HFFc6 (cell line): Measurements from ENCODE around the gene COQ8B. TPM values are rescaled to one million over a fixed set of nuclear protein-coding genes. Genes with fewer than 3 reads are reported as not detected.

Experiments
- DNase-seq: peaks from one replicate; pipeline ENCODE4 v3.0.0-alpha.2; 2018
- H3K27ac Mint-ChIP-seq: 2 replicates; pipeline ENCODE4 v1.8.0; 2020; ENCODE audit warnings: mild to moderate bottlenecking, mixed read lengths
- H3K27me3 Mint-ChIP-seq: 2 replicates; pipeline ENCODE4 v1.8.0; 2021; ENCODE audit warnings: mild to moderate bottlenecking, moderate library complexity, mixed read lengths; ENCODE audit not compliant: insufficient read depth
- H3K36me3 Mint-ChIP-seq: 2 replicates; pipeline ENCODE4 v1.8.0; 2021; ENCODE audit warnings: low read depth, mixed read lengths
- H3K4me1 Mint-ChIP-seq: 2 replicates; pipeline ENCODE4 v1.8.0; 2020; ENCODE audit warnings: low read depth, mixed read lengths
- H3K4me3 Mint-ChIP-seq: 2 replicates; pipeline ENCODE4 v1.8.0; 2020; ENCODE audit warnings: mild to moderate bottlenecking, moderate library complexity, mixed read lengths
- H3K9me3 Mint-ChIP-seq: 2 replicates; pipeline ENCODE4 v1.8.0; 2020; ENCODE audit warnings: mild to moderate bottlenecking, mixed read lengths
- total RNA-seq, 6 experiments: library from RNA; stranded (reverse); fragmentation: NEBNext Ultra II Directional; extraction: Animal tissue kit (Norgen Biotek cat#: 25700); gene quantifications; 2 replicates in 1 of 6; 3 replicates in 5 of 6; pipeline ENCODE4 v1.2.3, GENCODE V29; 2021
- TF ChIP-seq, protein P1 (sequence below): fragments of 200-600 bp; sonication (generic); IDR thresholded peaks from 2 replicates; pipeline ENCODE4 v1.5.0; 2021; ENCODE audit warnings: antibody characterized with exemption, mild to moderate bottlenecking

COQ8B gene
- total RNA-seq, 6 experiments from 2014 or later = 19.8 to 28.6 (median 23.6) TPM

DNA sequence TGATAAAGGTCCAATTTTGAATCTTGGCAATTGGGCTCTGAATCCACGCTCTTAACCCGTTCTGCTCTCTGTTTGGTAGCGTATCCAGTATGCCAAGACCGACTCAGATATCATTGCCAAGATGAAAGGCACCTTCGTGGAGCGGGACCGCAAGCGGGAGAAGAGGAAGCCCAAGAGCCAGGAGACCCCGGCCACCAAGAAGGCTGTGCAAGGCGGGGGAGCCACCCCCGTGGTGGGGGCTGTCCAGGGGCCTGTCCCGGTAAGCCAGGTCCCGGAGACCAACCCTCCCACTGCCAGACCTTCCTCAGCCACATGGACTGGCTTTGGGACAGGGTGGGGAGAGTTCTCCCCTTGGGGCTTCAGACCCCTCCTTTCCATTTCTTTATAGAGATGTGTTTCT, 42.7 kb upstream of the COQ8B start:
- TF ChIP-seq, protein P1, sequence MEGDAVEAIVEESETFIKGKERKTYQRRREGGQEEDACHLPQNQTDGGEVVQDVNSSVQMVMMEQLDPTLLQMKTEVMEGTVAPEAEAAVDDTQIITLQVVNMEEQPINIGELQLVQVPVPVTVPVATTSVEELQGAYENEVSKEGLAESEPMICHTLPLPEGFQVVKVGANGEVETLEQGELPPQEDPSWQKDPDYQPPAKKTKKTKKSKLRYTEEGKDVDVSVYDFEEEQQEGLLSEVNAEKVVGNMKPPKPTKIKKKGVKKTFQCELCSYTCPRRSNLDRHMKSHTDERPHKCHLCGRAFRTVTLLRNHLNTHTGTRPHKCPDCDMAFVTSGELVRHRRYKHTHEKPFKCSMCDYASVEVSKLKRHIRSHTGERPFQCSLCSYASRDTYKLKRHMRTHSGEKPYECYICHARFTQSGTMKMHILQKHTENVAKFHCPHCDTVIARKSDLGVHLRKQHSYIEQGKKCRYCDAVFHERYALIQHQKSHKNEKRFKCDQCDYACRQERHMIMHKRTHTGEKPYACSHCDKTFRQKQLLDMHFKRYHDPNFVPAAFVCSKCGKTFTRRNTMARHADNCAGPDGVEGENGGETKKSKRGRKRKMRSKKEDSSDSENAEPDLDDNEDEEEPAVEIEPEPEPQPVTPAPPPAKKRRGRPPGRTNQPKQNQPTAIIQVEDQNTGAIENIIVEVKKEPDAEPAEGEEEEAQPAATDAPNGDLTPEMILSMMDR = no peak
- H3K4me3 Mint-ChIP-seq = no peak overlapping the region
- no peak for DNase-seq
- H3K4me1 Mint-ChIP-seq = peaks cover 20% of the 10 kb centered on the region
- H3K27me3 Mint-ChIP-seq = peaks cover 4% of the 10 kb centered on the region
- H3K9me3 Mint-ChIP-seq = no peaks in the 10 kb centered on the region
- peaks cover 54% of the 10 kb centered on the region for H3K36me3 Mint-ChIP-seq
- no peak overlapping the region for H3K27ac Mint-ChIP-seq

DNA sequence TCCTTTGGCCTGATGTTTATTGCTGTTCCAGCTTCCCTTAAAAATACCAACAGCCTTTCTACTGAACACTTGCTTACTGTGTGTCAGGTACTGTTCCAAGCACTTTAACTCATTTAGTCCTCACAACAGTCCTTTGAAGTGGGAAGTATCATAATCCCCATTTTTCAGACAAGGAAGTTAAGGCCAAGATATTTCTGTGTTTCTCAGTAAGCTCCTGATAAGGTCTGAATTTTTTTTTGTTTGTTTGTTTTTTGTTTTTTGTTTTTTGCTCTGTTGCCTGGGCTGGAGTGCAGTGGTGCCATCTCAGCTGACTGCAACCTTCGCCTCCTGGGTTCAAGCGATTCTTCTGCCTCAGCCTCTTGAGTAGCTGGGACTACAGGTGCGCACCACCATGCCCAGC, 41.8 kb upstream of the COQ8B start:
- DNase-seq = no peak
- Mint-ChIP-seq H3K4me3 (no peak overlapping the region), H3K27me3 (peaks cover 4% of the 10 kb centered on the region), H3K27ac (no peak overlapping the region), H3K4me1 (peaks cover 23% of the 10 kb centered on the region), H3K36me3 (peaks cover 51% of the 10 kb centered on the region), H3K9me3 (no peaks in the 10 kb centered on the region)
- TF ChIP-seq, protein P1 = no peak

DNA sequence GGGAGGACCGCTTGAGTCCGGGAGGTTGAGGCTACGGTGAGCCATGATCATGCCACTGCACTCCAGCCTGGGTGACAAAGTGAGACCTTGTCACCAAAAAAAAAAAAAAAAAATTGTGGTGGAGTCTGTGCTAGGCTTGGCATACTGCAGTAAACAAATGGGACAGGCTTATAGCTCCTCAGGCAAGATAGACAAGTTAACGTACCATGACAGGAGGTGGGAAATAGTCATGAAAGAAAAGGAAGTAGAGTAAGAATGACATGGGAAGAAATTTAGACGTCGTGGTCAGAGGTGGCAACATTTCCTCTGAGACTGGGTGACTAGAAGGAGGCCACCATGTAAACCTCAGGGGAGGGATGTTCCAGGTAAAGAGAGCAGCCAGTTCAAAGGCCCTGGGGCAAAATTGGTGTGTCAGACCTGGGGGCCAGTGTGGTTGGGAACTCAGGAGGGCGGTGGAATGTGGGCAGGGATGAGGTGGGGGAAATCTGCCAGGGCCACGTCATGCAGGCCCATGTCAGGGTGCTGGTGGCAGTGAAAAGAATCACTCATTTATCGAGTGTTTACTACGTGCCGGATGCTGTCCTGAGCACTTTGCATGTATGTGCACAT, 39.9 kb upstream of the COQ8B start:
- H3K4me3 Mint-ChIP-seq = no peak overlapping the region
- H3K4me1 Mint-ChIP-seq = peaks cover 29% of the 10 kb centered on the region
- TF ChIP-seq, protein P1 = no peak
- H3K27ac Mint-ChIP-seq = no peak overlapping the region; the same call in 1 of the 2 replicates
- DNase-seq = no peak
- peaks cover 2% of the 10 kb centered on the region for H3K27me3 Mint-ChIP-seq
- H3K9me3 Mint-ChIP-seq = no peaks in the 10 kb centered on the region
- peaks cover 53% of the 10 kb centered on the region for H3K36me3 Mint-ChIP-seq

DNA sequence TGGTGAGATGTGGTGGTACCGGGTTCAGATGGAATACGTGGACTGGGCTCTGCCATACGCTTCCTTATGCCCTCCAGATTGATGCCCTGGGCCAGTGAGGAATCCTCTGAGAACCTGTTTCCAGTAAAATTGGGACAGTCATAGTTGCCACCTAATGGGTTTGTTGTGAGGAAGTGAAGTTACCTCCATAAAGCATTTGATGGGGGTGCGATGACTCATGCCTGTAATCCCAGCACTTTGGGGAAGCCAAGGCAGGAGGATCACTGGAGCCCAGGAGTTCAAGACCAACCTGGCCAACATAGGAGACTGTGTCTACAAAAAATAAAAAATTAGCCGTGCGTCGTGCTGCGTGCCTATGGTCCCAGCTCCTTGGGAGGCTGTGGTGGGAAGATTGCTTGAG, 39.1 kb upstream of the COQ8B start:
- Mint-ChIP-seq H3K27me3 (peaks cover 2% of the 10 kb centered on the region), H3K36me3 (peaks cover 55% of the 10 kb centered on the region), H3K4me3 (no peak overlapping the region), H3K27ac (no peak overlapping the region; the same call in 1 of the 2 replicates), H3K4me1 (peaks cover 29% of the 10 kb centered on the region), H3K9me3 (no peaks in the 10 kb centered on the region)
- TF ChIP-seq, protein P1 = no peak
- no peak for DNase-seq

DNA sequence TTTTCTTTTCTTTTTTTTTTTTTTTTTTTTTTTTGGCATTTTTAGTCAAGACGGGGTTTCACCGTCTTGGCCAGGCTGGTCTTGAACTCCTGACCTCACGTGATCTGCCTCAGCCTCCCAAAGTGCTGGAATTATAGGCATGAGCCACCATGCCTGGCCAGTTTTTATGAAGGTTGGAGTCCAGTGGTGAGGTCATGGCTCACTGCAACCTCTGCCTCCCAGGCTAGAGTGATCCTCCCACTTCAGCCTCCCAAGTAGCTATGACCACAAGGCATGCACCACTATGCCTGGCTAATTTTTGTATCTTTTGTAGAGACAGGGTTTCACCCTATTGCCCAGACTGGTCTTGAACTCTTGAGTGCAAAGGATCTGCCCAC, 38.5 kb upstream of the COQ8B start:
- TF ChIP-seq, protein P1 = no peak
- Mint-ChIP-seq H3K27ac (no peak overlapping the region), H3K36me3 (peaks cover 51% of the 10 kb centered on the region), H3K27me3 (peaks cover 6% of the 10 kb centered on the region), H3K4me1 (peaks cover 30% of the 10 kb centered on the region), H3K4me3 (no peak overlapping the region), H3K9me3 (no peaks in the 10 kb centered on the region)
- no peak for DNase-seq
